ENCODE measurements around the gene RALGAPB. TPM values are rescaled to one million over a fixed set of nuclear protein-coding genes. Genes with fewer than 3 reads are reported as not detected.

Gene RALGAPB
- total and polyA plus RNA-seq, 2 of the 13 experiments (the other 11 are each of a cell fraction or from before 2014, with no cell fraction given), result 17.6 to 30.6 TPM

GRCh38 chr20:38472513-38473366, at the start of gene RALGAPB (continued):
- TF ChIP-seq CEBPG (CRISPR knock-in tag; IDR thresholded peaks at IDR 0.05), result peak; percentile 70
- peak; percentile 75; the same call in 1 of the 2 replicates for TF ChIP-seq KLF9 (CRISPR knock-in tag; IDR thresholded peaks at IDR 0.05; ENCODE audit: low read depth)
- peak; percentile 74; the same call in 1 of the 2 replicates for TF ChIP-seq HMG20B (CRISPR knock-in tag; conservative IDR thresholded peaks at IDR 0.05)
- TF ChIP-seq KLF15 (CRISPR knock-in tag; IDR thresholded peaks at IDR 0.05; ENCODE audit: borderline replicate concordance), result no peak
- TF ChIP-seq, protein P1, sequence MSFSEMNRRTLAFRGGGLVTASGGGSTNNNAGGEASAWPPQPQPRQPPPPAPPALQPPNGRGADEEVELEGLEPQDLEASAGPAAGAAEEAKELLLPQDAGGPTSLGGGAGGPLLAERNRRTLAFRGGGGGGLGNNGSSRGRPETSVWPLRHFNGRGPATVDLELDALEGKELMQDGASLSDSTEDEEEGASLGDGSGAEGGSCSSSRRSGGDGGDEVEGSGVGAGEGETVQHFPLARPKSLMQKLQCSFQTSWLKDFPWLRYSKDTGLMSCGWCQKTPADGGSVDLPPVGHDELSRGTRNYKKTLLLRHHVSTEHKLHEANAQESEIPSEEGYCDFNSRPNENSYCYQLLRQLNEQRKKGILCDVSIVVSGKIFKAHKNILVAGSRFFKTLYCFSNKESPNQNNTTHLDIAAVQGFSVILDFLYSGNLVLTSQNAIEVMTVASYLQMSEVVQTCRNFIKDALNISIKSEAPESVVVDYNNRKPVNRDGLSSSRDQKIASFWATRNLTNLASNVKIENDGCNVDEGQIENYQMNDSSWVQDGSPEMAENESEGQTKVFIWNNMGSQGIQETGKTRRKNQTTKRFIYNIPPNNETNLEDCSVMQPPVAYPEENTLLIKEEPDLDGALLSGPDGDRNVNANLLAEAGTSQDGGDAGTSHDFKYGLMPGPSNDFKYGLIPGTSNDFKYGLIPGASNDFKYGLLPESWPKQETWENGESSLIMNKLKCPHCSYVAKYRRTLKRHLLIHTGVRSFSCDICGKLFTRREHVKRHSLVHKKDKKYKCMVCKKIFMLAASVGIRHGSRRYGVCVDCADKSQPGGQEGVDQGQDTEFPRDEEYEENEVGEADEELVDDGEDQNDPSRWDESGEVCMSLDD (CRISPR knock-in tag; IDR thresholded peaks at IDR 0.05; ENCODE audit: borderline replicate concordance), result no peak; the same call in 1 of the 2 replicates
- TF ChIP-seq ZNF569 (CRISPR knock-in tag; IDR thresholded peaks at IDR 0.05; ENCODE audit: borderline replicate concordance), result no peak
- TF ChIP-seq ATM (IDR thresholded peaks at IDR 0.05; ENCODE audit: borderline replicate concordance), result no peak
- TF ChIP-seq, protein P2, sequence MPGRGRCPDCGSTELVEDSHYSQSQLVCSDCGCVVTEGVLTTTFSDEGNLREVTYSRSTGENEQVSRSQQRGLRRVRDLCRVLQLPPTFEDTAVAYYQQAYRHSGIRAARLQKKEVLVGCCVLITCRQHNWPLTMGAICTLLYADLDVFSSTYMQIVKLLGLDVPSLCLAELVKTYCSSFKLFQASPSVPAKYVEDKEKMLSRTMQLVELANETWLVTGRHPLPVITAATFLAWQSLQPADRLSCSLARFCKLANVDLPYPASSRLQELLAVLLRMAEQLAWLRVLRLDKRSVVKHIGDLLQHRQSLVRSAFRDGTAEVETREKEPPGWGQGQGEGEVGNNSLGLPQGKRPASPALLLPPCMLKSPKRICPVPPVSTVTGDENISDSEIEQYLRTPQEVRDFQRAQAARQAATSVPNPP (CRISPR knock-in tag; IDR thresholded peaks at IDR 0.05), result 0 out of 2 replicates have a peak, but pooled peaks have one; percentile 10
- TF ChIP-seq MYPOP (CRISPR knock-in tag; IDR thresholded peaks at IDR 0.05), result no peak; the same call in 1 of the 2 replicates
- peak; percentile 68; the same call in 1 of the 2 replicates for TF ChIP-seq SP5 (CRISPR knock-in tag; IDR thresholded peaks at IDR 0.05; ENCODE audit: borderline replicate concordance, low read depth)
- TF ChIP-seq ZNF503 (CRISPR knock-in tag; IDR thresholded peaks at IDR 0.05), result peak; percentile 81
- no peak for TF ChIP-seq MBNL3 (CRISPR knock-in tag; conservative IDR thresholded peaks at IDR 0.05)
- TF ChIP-seq ZNF720 (CRISPR knock-in tag; IDR thresholded peaks at IDR 0.05), result no peak
- TF ChIP-seq POLR2A (IDR thresholded peaks at IDR 0.05; ENCODE audit: insufficient read depth in 1 of 2, low read depth in 2 of 2, low read length in 2 of 2), result peak; percentile 82 to 92
- 0 out of 2 replicates have a peak, but pooled peaks have one; percentile 83 for TF ChIP-seq ZNF839 (CRISPR knock-in tag; IDR thresholded peaks at IDR 0.05; ENCODE audit: borderline replicate concordance)
- TF ChIP-seq HDAC1 (CRISPR knock-in tag; IDR thresholded peaks at IDR 0.05), result peak; percentile 86
- 0 out of 2 replicates have a peak, but pooled peaks have one; percentile 22 for TF ChIP-seq BRD4 (CRISPR knock-in tag; IDR thresholded peaks at IDR 0.05)
- no peak for TF ChIP-seq SNAI1 (CRISPR knock-in tag; IDR thresholded peaks at IDR 0.05; ENCODE audit: borderline replicate concordance)
- TF ChIP-seq SMARCE1 (IDR thresholded peaks at IDR 0.05; ENCODE audit: borderline replicate concordance), result no peak
- peak; percentile 83 for TF ChIP-seq HNF1B (CRISPR knock-in tag; IDR thresholded peaks at IDR 0.05)
- TF ChIP-seq CENPT (CRISPR knock-in tag; IDR thresholded peaks at IDR 0.05; ENCODE audit: low read depth), result peak; percentile 17; the same call in 1 of the 2 replicates
